Dermis lymphatic vessel endothelial cell (primary cell): ENCODE results near the gene BNC2. TPM values are rescaled to one million over a fixed set of nuclear protein-coding genes. Genes with fewer than 3 reads are reported as not detected.

ENCODE experiments used
- total RNA-seq: library from RNA; depleted of rRNA; stranded (reverse); fragments of >200 nt; gene quantifications from 2 replicates; pipeline ENCODE4 v1.2.1, GENCODE V29; 2014

The BNC2 gene, protein sequence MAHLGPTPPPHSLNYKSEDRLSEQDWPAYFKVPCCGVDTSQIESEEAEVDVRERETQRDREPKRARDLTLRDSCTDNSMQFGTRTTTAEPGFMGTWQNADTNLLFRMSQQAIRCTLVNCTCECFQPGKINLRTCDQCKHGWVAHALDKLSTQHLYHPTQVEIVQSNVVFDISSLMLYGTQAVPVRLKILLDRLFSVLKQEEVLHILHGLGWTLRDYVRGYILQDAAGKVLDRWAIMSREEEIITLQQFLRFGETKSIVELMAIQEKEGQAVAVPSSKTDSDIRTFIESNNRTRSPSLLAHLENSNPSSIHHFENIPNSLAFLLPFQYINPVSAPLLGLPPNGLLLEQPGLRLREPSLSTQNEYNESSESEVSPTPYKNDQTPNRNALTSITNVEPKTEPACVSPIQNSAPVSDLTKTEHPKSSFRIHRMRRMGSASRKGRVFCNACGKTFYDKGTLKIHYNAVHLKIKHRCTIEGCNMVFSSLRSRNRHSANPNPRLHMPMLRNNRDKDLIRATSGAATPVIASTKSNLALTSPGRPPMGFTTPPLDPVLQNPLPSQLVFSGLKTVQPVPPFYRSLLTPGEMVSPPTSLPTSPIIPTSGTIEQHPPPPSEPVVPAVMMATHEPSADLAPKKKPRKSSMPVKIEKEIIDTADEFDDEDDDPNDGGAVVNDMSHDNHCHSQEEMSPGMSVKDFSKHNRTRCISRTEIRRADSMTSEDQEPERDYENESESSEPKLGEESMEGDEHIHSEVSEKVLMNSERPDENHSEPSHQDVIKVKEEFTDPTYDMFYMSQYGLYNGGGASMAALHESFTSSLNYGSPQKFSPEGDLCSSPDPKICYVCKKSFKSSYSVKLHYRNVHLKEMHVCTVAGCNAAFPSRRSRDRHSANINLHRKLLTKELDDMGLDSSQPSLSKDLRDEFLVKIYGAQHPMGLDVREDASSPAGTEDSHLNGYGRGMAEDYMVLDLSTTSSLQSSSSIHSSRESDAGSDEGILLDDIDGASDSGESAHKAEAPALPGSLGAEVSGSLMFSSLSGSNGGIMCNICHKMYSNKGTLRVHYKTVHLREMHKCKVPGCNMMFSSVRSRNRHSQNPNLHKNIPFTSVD
- 1.0 and 1.8 TPM in 2 replicates for total RNA-seq

DNA sequence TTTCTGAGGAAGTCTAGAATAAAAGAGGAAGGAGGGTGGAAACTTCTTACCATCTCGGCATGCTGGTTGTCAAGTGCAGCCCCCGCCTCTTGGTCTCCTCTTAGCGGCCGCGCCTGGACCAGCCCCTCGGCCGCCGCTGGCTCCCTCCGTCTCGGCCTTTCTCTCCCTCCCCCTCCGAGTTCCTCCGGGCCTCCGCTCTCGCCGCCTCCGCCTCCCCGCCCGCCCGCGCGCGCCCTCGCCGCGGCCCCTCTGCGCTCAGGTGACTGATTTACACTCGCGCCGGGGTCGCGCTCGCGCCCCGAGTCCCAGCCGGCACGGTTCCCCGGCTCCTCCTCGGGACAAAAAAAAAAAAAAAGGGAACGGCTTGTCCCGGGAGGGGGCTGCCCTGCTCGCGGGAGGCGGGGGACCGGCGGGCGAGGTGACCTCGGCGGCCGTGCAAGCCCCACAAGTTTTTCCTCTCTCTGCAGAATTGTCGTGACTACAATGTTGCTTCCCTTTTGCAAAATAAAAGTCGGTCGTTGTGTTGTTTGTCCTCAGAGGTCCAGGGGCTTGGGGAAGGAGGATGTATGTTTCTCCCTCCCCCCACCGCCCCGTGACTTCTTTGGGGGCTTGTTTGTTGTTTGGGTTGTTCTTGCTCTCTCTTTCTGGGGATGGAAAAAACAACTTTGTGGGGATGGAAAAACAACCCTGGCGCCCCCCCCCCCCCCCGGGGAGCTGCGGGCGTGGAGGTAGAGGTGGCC lies at the start of gene BNC2:
Gene BNC2, minus strand, starts transcription at position 75 of the 740 bp plus-strand sequence. Its CDS starts 22 bp downstream, at position 53.

